G401 (cell line): ENCODE data around the gene MSTN. TPM values are rescaled to one million over a fixed set of nuclear protein-coding genes. Genes with fewer than 3 reads are reported as not detected.

Experiments used
- DNase-seq: peaks from one replicate; pipeline ENCODE4 v3.0.0-alpha.2; 2015; ENCODE audit warnings: low spot score
- in situ Hi-C: cut with HindIII; loops from 2 replicates; pipeline ENCODE4 v1.10.0; 2016; ENCODE audit warnings: low sequenced_read_pairs, mixed read lengths
- total RNA-seq: library from RNA; depleted of rRNA; stranded (reverse); fragments of >200 nt; shearing (Covaris generic); gene quantifications from 2 replicates; pipeline ENCODE4 v1.2.3, GENCODE V29; 2014; rRNA removed

MSTN gene
- total RNA-seq: not detected in 2 replicates

DNA sequence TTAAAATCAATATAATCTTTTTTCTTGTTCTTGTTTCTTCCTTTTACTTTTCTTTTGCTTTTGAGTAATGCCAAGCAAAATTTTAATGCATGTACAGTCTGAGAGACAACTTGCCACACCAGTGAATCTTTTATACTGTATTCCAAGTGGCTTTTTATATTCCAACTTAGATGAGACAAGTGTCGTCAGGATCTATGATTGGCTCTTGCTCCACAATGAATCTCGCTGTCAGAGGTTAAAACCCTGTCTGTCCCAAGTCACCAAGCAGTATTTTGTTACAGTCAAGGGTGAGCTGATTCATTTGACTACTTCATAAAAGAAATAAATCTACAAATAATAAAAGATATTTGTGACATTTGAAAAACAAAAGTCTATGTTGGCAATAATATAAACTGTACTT, at the start of gene MSTN:
Gene MSTN (minus strand): TSS at position 129 of the 400 bp plus-strand sequence. CDS start 133 bp downstream, outside the sequence.
- in situ Hi-C loops: no loop called here

DNA sequence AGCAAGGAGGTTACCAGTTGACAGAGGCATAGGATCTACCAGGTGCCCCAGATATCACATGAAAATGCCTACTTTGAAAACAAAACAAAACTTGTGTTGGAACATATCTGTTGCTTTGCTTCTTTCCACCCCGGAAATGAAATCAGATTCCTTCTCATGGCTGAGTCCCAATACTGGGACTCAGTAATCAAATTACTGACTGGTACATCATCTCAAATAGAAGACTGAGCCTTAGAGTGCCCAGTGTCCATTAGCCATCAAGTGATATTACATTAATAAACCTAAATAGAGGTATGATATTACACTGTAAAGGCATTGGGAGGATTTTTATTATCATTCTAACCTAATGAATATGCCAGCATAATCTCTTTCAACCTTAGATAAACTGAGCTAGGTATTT, 48.6 kb upstream of the MSTN start:
- in situ Hi-C loops: no loop called here
- no peak for DNase-seq

More for the DNA sequence above, at the start of gene MSTN:
- DNase-seq: no peak

DNA sequence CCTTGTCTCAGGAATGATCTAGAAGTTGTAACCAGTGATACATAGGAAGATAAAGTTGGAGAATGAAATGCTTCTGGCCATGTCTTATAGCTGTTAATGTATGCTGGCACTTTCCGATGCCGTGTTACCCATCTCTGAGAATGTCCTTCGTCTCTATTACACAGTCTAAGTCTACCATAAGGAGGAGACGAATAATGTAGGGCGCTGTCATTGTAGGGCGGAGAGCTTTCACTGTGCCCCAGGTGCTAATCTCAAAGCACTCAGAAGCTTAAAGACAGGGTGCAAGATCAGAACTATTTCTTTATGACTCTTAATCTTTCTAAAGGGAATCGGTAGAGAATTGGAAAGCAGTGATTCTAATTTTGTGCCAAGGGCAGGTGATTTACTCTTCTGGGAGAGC, 48.2 kb upstream of the MSTN start:
- DNase-seq: no peak
- in situ Hi-C loops: no loop called here

DNA sequence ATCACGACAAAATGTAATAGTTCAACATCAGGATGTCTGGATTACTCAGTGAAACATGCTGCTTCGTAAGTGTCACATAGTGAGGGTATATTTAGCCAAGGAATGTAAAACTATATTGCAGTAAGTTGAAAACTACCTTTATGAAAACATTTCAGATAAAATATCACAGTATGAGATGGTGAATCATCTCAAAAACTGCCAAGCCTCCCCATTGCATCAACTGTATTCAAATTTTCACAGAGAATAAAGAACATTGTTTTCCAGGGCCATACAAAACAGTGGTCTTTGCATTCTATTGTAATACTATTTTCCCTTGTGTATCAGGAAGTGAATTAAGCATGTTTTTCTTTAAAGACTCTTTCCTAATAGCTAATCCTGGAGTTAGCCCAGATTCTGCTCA, 47.6 kb upstream of the MSTN start:
- no peak for DNase-seq
- in situ Hi-C loops: no loop called here

DNA sequence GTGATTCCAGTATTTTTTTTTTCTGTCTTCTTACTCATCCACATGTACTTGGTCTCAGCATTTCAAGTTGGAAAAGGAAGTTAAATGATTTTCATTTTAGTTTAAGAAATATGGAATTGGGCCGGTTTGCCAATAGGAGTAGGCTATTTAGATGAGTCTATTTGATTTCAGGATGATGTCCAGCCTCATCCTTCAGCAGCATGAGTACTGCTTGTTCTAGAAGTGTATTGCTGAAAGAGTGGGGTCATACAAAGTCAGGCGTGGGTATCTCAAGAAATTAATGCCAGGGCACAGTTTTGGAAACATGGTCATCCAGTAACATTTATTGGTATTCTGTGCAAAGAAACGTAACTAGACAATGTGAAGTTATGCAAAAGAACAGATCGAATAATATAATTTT, 44.9 kb upstream of the MSTN start:
- DNase-seq: no peak
- in situ Hi-C loops: no loop called here

DNA sequence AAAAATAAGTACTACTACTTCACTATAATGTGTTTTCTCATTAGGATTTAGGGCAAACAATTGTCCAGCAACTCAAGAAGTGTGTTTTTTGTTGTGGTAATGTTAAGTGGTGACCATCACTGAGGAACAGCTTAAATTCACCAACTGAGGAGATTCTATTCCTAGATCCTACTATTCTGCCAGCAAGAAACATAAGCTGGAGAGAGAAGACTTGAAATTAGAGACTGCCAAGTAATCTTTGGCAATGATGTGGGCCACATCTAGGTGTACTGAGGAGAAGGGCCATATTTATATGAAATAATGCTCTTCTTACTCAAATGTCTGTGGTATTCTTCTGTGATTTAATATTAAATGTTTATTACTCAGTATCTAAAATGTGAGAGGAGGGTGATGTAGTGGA, 44.3 kb upstream of the MSTN start:
- DNase-seq: no peak
- in situ Hi-C loops: no loop called here

DNA sequence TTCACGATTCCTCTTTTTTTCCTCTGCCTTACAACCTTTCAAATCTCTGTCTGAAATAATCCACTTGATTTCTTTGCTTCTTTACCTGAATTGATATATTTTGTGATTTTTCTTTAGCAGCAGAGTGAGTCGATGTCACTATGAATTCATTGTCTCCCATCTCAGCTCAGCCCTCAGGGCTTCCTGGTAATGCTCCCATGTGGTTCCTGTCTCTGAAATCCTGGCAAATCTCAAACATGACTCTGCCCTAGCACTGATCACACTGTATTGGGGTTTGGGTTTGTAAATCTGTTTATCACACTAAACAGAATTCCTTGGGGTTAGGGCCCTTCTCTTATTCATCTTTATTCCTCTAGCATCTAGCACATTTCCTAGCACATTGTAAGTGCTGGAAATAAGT, 43.0 kb upstream of the MSTN start:
- no peak for DNase-seq

DNA sequence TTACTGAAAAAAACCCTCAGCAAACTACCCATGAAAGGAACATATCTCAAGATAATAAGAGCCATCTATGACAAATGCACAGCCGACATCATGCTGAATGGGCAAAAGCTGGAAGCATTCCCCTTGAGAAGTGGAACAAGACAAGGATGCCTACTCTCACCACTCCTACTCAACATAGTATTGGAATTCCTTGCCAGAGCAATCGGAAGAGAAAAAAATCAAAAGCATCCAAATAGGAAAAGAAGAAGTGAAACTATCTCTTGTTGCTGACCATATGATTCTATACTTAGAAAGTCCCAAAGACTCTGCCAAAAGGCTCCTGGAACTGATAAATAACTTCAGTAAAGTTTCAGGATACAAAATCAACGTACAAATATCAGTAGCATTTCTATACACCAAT, 40.6 kb upstream of the MSTN start:
- in situ Hi-C loops: no loop called here
- no peak for DNase-seq

More for the DNA sequence above, 43.0 kb upstream of the MSTN start:
- in situ Hi-C loops: no loop called here

DNA sequence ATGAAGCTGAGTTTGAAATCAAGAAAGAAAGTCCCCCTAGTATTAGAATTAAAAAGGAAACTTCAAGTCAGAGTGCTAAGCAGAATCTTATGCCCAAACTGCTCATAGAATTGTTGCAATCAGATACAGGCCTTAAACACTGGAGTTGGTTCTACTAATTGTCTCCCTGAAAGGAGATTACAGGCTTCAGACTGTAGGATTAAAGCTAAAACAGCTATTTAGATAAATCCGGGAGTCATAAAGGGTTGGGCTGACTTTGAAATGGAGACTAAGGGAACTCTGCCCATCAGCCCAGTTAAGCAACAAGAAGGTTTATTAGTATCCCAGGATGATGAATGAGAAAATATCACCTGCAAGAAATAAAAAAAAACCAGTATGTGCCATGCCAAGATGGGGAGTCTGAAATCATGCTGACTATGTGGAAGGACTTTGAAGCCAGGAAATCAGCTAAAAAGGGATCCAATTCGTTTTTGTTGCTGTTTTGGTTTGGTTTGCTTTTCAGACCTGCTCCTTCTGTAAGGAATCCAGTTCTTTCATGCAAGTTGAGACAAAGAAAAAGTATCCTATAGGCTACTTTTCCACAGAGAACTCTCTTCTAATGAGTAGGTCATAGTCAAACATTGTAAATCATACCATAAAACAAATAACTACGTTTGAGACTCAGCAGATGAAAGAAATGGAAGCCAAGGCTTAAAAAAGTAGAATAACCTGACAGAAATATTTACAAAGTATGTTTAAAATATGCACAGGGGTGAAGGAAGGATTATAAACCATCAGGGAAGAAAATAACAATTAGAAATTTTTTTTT, 37.6 kb upstream of the MSTN start:
- no peak for DNase-seq
- in situ Hi-C loops: no loop called here

DNA sequence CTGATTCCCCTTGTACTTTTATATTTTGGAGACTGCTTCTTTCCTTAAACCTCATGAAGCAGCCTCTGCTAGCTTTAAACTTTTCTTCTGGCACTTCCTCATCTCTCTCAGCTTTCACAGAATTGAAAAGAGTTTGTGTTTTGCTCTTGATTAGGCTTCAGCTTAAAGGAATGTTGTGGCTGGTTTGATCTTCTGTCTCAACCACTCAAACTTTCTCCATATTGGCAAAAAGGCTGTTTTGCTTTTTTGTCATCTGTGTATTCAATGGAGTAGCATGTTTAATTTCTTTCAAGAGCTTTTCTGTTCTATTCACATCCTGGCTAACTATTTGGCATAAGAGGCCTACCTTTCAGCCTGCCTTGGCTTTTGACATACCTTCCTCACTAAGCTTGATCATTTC, 36.3 kb upstream of the MSTN start:
- in situ Hi-C loops: no loop called here
- DNase-seq: no peak

DNA sequence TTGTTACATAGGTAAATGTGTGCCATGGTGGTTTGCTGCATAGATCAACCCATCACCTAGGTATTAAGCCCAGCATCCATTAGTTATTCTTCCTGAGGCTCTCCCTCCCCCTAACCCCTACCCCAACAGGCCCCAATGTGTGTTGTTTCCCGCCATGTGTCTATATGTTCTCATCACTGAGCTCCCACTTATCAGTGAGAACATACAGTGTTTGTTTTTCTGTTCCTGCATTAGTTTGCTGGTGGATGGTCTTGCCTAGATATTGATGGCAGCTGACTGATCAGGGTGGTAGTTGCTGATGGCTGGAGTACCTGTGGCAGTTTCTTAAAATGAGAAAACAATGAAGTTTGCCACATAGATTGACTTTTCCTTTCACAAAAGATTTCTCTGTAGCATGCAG, 34.6 kb upstream of the MSTN start:
- in situ Hi-C loops: no loop called here
- no peak for DNase-seq

DNA sequence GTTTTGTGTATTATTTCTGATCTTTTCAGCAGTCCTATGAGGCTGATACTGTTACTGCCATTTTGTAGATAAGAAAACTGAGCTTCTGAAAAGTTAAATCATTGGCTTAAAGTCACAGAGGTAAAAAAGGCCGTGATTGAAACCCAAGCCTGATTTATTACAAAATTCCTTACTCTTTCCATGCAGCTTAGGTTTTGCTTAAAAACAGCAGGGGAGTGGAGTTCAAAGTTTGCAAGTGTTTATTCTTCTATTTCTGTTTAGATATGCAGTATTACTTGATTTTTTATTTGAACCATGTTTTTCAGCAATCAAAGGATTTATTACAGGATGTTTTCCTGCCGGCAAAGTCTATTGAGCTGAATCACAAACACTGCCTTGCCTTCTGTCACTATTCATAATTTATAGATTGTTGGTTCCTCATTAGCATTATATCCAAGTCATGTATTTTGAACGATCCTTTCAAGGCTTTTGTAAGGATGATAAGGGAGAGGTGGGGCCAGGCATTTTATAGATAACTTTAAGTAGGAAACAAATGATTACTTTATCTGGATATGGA, 31.9 kb upstream of the MSTN start:
- in situ Hi-C loops: no loop called here

DNA sequence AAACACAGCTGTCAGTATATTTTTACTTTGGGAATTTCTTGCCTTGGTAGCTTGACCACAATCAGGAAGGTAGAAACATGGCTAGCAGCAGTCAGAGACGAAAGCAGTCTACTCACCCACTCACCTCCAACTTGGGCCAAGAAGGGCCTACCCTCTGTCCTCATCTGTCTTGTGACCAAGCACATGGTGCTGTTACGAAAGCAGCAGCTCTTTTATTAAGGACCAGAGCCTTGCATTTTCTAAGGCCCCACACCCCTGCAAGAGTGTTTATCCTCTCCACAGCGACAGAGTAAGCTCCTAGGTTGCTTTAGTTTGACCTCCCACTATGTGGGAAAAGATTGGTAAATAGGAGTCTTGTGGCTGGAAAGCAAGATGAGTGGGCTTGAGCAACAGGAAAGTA, 31.3 kb upstream of the MSTN start:
- no peak for DNase-seq
- in situ Hi-C loops: no loop called here

More for the DNA sequence above, 31.9 kb upstream of the MSTN start:
- no peak for DNase-seq

DNA sequence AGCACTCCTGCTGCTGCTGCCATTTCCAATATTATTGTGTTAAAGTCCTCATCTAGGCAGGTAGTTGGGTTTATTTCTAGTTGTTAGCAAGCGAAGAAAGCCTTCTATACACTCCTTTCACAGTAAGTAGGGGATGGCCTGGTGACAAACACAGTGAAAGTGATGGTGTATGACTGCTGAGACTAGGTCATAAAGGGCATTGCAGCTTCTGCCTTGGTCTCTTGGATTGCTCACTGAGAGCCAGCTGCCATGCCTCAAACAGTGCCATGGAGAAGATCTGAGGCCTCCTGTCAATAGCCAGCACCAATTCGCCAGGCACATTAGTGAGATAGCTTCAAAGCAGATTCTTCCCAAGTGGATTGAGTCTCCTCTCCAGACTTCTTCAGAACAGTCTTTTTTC, 27.6 kb upstream of the MSTN start:
- in situ Hi-C loops: no loop called here
- no peak for DNase-seq

DNA sequence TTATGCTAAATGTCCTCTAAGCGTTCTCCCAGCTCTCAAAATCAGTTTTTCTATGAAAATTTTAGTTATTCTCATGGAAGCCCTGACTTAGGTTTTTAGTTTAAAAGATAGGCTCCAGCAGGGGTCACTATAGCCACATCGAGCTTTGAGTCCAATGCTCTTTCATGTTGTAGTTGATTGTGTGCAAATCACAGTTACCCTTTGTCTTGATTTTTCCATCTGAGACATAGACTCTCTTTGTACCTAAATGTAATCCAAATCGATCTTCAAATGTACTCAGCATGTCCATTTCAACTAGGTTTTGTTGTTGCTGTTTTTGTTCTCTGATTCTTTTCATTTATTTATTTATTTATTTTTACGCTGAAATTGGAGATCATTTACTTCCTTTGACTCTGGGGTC, 26.4 kb upstream of the MSTN start:
- in situ Hi-C loops: no loop called here
- peak; percentile 53 for DNase-seq

DNA sequence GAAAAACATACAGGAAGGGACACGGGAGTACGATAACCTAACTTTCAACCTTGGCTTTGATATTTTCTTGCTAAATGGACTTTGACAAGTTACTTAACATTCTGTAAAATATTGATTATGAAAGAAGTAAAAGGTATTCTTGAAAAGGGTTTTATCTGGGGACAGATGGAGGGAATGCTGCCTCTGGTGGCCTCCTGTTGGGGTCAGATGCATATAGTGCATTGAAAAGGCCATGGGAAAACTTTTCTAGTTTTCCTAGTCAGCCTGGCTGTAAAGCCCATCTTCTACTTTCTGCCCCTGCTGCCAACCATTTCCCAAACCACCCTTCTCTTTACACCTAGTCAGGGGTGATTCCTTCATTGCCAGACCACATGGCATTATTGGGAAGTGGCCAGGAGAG, 22.2 kb upstream of the MSTN start:
- in situ Hi-C loops: no loop called here
- DNase-seq: no peak

DNA sequence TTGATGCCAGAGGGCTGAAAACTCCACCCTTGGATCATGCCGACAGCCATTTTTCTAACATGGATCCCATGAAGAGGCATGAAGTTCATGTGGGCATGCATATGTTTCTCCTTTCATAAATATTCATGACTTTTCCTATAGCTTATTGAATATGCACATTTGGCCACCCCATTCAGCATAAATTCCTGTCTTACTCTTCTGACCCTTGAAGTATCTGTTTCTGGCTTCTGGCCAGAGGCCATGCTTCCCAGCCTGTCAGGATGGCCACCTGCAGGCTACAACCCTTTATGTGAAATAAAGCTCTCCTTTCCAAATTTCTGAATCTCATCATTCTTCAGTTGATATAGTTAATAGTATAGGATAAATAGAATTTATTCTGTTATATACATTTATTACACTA, 19.6 kb upstream of the MSTN start:
- in situ Hi-C loops: no loop called here
- DNase-seq: no peak

DNA sequence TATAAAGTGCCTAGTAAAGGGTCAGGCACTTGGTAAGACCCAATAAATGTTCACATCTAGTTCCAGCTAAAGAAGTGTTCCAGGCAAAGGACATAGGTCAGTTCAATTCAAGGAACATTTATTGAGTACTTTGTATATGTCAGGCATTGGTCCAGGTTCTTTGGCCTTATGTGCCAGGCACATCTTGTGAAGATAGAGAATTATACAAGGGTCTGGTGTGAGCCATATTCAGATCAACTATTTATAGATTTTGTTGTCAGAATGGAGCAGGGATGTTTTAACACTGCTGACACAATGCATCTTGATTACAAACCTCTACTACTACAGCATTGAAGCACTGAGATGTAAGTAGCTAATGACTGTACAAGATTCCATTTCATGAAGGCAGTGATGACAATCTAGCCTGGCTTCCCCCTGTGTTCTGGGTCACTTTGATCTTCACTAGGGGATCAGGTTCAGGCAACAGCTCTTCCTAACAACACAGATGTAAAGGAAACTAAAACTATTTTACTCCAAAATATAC, 18.1 kb upstream of the MSTN start:
- in situ Hi-C loops: no loop called here
- no peak for DNase-seq

DNA sequence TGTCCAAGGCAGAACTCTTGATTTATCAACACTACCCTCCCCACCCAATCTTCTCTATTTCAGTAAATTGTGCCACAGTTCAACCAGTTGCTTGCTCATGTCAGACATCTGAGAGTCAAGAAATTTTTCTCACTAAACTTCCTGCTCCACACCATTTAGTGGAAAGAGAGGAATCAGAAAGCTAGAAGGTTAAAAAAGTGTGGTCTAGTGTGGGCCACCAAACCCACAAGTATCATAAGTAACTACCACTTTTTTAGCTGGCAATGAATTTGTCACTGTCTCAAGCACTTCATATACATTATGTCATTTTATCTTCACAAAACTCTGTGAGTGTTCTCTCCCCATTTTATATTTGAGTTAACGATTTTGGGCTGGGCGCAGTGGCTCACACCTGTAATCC, 16.6 kb upstream of the MSTN start:
- DNase-seq: no peak
- in situ Hi-C loops: no loop called here

DNA sequence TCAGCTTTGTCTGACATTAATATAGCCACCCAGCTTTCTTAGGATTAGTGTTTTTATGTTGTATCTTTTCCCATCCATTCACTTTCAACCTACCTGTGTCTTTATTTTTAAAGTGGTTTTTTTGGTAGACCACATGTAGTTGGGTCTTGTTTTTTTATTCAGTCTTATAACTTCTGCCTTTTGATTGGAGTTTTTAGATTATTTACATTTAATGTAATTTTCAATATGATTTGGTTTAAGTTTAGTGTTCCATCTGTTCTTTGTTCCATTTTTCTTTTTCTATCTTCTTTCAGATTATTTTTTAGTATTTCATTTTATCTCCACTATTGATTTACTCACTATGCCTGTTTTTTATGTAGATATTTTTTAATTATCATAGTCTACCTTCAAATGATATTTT, 13.1 kb upstream of the MSTN start:
- in situ Hi-C loops: no loop called here
- no peak for DNase-seq
